Mucosa of rectum (tissue), 2 donors: Measurements from ENCODE around the gene CLEC16A.

ENCODE experiments used
- H3K27ac ChIP-seq, 2 donors: one replicate each; pipeline ENCODE4 v1.7.0; 2013; ENCODE audit warnings: inconsistent platforms in 2 of 2, low read depth in 2 of 2, low read length in 2 of 2
- H3K27me3 ChIP-seq, 2 donors: one replicate each; pipeline ENCODE4 v1.7.0; 2013; ENCODE audit warnings: low read length in 2 of 2; ENCODE audit not compliant: control insufficient read depth in 2 of 2, insufficient read depth in 2 of 2
- H3K36me3 ChIP-seq, 2 donors: one replicate each; pipeline ENCODE4 v1.7.0; 2013; ENCODE audit warnings: low read length in 2 of 2; ENCODE audit not compliant: control insufficient read depth in 2 of 2, insufficient read depth in 2 of 2
- H3K4me1 ChIP-seq, 2 donors: one replicate each; pipeline ENCODE4 v1.7.0; 2013; ENCODE audit warnings: low read length in 2 of 2, mild to moderate bottlenecking in 1 of 2; ENCODE audit not compliant: control insufficient read depth in 2 of 2, insufficient read depth in 2 of 2
- H3K4me3 ChIP-seq, 2 donors: one replicate each; pipeline ENCODE4 v1.7.0; 2013; ENCODE audit warnings: low read length in 2 of 2
- H3K9ac ChIP-seq, 2 donors: one replicate each; pipeline ENCODE4 v1.7.0; 2013; ENCODE audit warnings: low read length in 2 of 2, low read depth in 1 of 2, mild to moderate bottlenecking in 1 of 2
- H3K9me3 ChIP-seq, 2 donors: one replicate each; pipeline ENCODE4 v1.7.0; 2013; ENCODE audit warnings: low read length in 2 of 2; ENCODE audit not compliant: control insufficient read depth in 2 of 2
- donor health status: healthy.
- donor health status: Normal muscosa, but diverticular disease.

Gene CLEC16A

DNA sequence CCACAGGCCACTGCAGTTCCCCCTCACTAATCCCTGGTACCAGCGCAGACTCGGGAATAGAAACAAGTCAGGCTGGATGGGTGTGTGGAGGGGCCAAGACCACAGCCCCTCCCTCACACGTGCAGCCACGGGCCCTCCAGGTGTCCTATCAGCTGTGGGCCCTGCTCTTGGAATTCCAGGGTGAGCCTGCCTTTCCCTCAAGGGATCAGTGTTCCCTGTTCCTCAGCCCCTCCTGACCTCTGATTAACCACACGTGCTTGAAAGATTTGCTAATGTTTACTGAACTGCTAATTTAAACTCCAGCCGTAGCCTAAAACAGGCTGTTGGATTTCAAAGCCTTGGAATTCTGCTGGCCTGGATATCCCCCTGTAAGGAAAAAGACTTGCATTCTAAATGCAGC is 165.2 kb downstream of the CLEC16A start:
- Histone ChIP-seq H3K4me3 (no peak overlapping the region), H3K36me3 (no peaks in the 10 kb centered on the region), H3K4me1 (peaks cover 5 to 9% of the 10 kb centered on the region in 2 donors), H3K27ac (peak overlapping the region in 1 of 2 donors; percentile 24), H3K9me3 (no peaks in the 10 kb centered on the region), H3K9ac (no peak overlapping the region), H3K27me3 (no peaks in the 10 kb centered on the region)

DNA sequence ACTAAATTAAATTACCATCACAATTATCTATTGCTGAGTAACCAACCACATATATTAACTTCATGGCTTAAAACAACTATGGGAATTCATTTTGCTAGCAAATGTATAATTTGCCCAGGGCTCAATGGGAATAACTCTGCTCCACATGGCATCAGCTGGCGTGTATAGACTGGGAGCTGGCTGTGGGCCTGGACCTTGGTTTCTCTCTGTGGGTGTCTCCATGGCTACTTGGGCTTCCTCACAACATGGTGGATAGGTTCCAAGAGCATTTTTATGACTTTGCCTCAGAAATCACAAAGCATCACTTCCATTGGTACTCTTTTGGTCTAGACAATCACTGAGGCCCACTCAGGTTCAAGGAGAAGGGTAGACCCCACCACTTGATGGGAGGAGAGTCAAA is 166.8 kb downstream of the CLEC16A start:
- no peak overlapping the region for H3K9ac ChIP-seq
- no peaks in the 10 kb centered on the region for H3K9me3 ChIP-seq
- H3K27ac ChIP-seq = no peak overlapping the region

DNA sequence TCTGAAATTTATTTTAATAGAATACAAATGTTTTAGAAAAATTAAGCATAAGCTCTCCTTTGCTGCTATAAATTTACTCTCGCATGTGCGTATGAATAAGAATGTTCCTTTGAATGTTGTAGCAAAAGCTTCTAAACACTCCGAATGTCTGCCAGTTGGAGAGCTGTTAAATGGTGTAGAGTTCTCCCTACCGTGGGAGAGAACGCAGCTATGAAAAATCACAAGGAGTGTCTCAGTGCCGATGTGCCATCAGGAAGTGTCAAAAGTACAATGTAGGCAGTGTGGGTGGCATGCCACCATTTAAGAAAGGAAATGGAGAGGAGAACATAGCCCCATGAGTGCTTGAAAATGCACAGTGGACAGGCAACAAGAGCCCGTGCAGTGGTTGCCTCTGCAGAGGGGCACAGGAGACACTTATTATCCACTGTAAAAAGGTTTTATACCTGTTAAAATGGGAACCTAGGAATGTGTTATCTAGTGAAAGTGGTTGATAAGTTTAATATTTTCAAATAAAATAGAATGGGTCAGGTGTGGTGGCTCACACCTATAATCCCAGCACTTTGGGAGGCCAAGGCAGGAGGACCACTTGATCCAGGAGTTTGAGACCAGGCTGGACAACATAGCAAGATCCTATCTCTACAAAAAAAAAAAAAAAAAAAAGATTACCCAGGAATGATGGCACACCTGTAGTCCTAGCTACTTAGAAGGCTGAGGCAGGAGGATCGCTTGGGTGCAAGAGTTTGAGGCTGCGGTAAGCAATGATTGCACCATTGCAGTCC is 167.7 kb downstream of the CLEC16A start:
- peaks cover 0 to 5% of the 10 kb centered on the region in 2 donors for H3K4me1 ChIP-seq
- H3K27me3 ChIP-seq = no peaks in the 10 kb centered on the region
- H3K27ac ChIP-seq = no peak overlapping the region
- no peaks in the 10 kb centered on the region for H3K9me3 ChIP-seq
- H3K4me3 ChIP-seq = no peak overlapping the region
- H3K9ac ChIP-seq = no peak overlapping the region
- no peaks in the 10 kb centered on the region for H3K36me3 ChIP-seq

More for the DNA sequence above, 166.8 kb downstream of the CLEC16A start:
- Histone ChIP-seq H3K4me3 (no peak overlapping the region), H3K36me3 (no peaks in the 10 kb centered on the region), H3K27me3 (no peaks in the 10 kb centered on the region), H3K4me1 (peaks cover 3 to 5% of the 10 kb centered on the region in 2 donors)

DNA sequence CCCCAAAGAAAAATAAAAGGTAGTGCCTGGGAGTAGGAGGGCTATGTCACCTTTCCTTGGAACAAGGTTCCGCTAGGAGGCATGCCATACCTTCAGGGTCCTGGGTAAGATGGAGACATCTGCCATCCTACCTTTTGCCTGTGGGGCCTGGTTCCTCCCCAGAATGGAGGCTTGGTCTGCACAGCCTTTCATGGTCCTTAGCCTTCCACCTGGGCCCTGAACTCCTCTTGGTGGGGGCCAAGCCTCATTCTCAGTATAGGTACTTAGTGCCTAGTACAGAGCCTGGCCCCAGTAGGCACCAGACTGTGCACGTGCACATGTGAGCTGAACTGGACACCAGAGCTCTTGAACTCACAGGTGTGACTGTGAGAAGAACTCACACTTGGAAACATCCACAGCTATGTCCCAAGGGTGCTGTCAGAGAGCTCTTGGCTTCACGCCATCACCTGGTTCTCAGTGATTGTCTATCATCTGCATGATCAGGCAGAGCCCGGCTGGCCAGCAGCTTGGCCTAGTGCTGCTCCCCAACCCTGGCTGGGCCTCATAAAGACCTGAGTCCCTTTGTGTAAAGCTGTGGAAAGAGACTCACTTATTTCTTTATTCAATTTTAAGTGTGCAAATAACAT is 168.5 kb downstream of the CLEC16A start:
- Histone ChIP-seq H3K27me3 (no peaks in the 10 kb centered on the region), H3K4me1 (peaks cover 0 to 5% of the 10 kb centered on the region in 2 donors), H3K9me3 (no peaks in the 10 kb centered on the region), H3K27ac (no peak overlapping the region), H3K4me3 (no peak overlapping the region), H3K9ac (no peak overlapping the region), H3K36me3 (no peaks in the 10 kb centered on the region)

DNA sequence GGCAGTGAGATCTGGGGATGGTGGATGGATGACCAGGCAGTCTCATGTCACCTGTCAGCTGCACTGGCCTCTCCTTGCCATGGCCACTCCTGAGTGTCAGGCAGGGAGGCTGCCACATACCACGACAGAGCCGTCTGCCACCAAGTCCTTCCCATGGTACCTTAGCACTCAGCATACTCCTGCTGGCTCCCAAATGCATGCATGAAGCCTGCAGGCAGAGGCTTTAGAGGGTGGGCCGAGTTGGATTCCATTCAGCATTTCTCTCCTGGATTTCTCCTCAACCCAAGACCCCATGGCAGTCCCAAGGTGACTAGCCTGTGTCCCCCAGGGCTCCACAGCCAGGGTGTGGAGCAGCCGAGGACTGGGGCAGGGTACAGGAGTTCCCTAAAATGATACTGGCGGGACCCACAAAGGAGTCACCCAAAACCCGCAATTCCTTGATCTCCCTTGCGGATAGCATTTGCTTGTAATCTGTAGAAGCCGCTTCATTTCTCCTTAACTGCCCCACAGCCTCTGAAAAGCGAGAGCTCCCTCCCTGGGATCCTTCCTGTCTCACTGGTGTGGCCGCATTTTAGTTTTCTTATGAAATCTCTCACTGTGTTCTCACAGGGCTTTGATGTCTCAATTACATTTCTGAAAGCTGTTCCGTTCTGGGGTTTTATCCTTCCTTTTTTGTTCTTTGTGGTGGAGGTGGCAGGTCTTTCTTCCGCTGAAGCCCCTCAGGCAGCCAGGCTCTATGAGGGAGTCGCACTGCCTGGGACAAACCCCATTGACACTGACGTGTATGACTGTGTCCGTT is 170.2 kb downstream of the CLEC16A start:
- no peaks in the 10 kb centered on the region for H3K4me1 ChIP-seq
- no peaks in the 10 kb centered on the region for H3K36me3 ChIP-seq
- no peaks in the 10 kb centered on the region for H3K9me3 ChIP-seq
- H3K4me3 ChIP-seq = no peak overlapping the region
- H3K27me3 ChIP-seq = no peaks in the 10 kb centered on the region
- no peak overlapping the region for H3K27ac ChIP-seq
- H3K9ac ChIP-seq = no peak overlapping the region

DNA sequence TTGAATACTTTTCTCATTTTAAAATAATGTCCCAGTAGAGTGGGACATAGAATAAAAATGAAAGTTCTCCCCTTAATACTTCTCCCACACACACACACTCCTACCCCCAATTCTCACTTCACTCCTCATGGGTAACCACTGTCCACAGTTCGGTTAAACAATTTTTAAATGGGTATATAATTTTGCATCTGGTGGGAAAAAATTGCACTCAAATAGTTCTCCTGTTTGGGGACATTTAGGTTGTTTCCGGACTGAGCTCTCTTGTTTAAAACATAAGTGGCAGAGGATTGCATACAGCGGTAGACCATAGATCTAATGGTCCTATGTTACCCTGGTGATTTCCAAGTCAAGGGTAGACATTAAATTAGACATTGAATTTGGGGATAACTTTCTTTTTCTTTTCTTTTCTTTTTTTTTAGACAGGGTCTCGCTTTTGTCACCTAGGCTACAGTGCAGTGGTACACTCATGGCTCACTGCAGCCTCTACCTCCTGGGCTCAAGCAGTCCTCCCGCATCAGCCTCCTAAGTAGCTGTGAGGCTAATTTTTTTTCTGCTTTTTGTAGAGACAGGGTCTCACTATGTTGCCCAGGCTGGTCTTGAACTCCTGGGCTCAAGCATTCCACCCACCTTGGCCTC is 173.3 kb downstream of the CLEC16A start:
- Histone ChIP-seq H3K4me3 (no peak overlapping the region), H3K9me3 (no peaks in the 10 kb centered on the region), H3K27ac (no peak overlapping the region), H3K36me3 (peaks cover 9 to 12% of the 10 kb centered on the region in 2 donors), H3K9ac (no peak overlapping the region), H3K27me3 (no peaks in the 10 kb centered on the region), H3K4me1 (no peaks in the 10 kb centered on the region)

DNA sequence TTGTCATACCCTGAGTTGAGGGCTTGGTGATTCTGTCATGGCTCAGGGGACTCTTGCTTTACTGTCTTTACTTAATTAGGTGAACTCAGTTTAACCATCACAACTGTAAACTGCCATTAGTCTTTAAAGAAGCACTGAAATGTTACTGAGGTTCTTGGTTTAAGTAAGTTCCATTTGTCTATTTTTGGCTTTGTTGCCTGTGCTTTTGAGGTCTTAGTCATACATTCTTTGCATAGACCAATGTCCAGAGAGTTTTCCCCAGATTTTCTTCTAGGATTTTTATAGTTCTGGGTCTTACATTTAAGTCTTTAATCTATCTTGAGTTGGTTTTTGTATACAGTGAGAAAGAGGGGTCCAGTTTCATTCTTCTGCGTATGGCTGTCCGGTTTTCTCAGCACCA is 174.1 kb downstream of the CLEC16A start:
- Histone ChIP-seq H3K36me3 (peaks cover 14 to 18% of the 10 kb centered on the region in 2 donors), H3K4me3 (no peak overlapping the region), H3K27me3 (no peaks in the 10 kb centered on the region), H3K9ac (no peak overlapping the region), H3K9me3 (no peaks in the 10 kb centered on the region), H3K27ac (no peak overlapping the region), H3K4me1 (no peaks in the 10 kb centered on the region)

DNA sequence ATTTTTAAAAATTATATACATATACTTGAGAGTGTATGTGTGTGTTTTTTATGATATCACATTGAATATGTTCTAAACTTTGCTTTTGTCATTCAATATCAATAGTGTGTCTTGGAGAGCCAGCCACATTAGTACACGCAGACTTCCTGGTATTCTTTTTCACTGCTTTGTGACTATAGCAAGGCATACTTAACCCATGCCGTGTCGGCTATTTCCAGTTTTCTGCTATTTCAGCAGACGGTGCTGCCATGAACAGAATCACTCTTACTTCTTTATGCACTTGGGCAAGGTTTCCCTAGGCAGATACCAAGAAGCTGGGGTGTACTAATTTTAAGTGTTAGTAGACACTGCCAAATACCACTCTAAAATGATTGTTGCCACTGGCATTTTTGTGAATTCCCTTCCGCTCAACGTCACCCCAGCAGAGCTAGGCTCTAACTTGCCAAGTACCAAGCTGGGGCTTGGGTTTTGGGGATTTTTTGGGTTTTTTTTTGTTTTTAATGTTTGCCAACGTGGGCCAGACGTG is 176.8 kb downstream of the CLEC16A start:
- Histone ChIP-seq H3K4me3 (no peak overlapping the region), H3K9me3 (no peaks in the 10 kb centered on the region), H3K4me1 (no peaks in the 10 kb centered on the region), H3K27ac (no peak overlapping the region), H3K9ac (no peak overlapping the region), H3K36me3 (peaks cover 25 to 41% of the 10 kb centered on the region in 2 donors), H3K27me3 (no peaks in the 10 kb centered on the region)

DNA sequence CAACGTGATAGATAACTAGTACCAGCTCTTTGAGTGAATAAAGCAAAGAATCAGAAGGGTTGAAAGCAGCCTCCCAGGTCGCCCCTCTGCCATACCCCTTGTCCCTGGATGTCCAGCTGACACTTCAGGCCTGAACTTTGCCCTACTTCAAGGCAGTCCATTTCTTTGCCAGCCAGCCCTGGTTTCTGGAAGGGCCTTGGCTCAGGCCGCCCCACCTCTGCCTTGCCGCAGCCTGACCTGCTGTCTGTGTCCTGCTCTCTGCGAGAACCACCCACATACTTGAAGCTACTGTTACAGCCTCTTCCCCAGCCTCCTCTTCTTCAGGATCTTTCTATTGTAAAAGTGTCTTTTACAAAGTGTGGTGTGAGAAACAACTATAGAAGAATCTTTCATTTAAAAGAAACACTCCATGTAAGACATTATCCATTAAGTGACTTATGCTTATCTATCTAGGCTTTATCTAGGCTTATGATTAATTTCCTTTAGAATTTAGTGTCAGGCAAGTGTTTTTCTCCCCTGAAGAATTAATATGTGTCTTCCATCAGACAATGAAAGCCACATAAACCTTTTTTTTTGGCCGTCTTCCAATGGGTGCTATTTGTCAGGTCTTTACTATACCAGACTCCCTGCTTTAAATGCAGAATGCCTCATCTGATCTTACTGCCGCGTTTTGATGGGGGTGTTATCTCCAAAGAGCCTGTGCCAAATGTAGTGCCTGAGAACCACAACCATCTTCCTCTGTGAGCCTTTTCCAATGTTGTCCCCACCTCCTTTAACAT is 177.7 kb downstream of the CLEC16A start:
- Histone ChIP-seq H3K27ac (no peak overlapping the region), H3K36me3 (peaks cover 31 to 44% of the 10 kb centered on the region in 2 donors), H3K4me1 (no peaks in the 10 kb centered on the region)

More for the DNA sequence above, 177.7 kb downstream of the CLEC16A start:
- no peak overlapping the region for H3K9ac ChIP-seq
- no peak overlapping the region for H3K4me3 ChIP-seq
- H3K9me3 ChIP-seq = no peaks in the 10 kb centered on the region
- H3K27me3 ChIP-seq = no peaks in the 10 kb centered on the region
